Body of pancreas (tissue), 4 donors: ENCODE measurements around the gene LDLRAD2. TPM values are rescaled to one million over a fixed set of nuclear protein-coding genes. Genes with fewer than 3 reads are reported as not detected.

ENCODE experiments used
- ATAC-seq: fragments of 150-250 bp; one replicate; pipeline ENCODE4 v1.9.1; 2016
- DNase-seq, 4 donors: peaks; one replicate each; pipeline ENCODE4 v3.0.0-alpha.2; 2019
- H3K27ac ChIP-seq, 4 donors: fragments of 200-600 bp; sonication (generic); 1 replicate in 3 of 4; 2 replicates in 1 of 4; pipeline versions ENCODE4 v1.5.1 to v1.6.1; 2016 to 2019; ENCODE audit warnings: mild to moderate bottlenecking in 1 of 4, mixed read lengths in 1 of 4, moderate library complexity in 1 of 4
- H3K27me3 ChIP-seq, 2 donors: fragments of 200-600 bp; sonication (generic); one replicate each; pipeline ENCODE4 v1.6.0; 2016; ENCODE audit warnings: mild to moderate bottlenecking in 1 of 2
- H3K36me3 ChIP-seq, 2 donors: fragments of 200-600 bp; sonication (generic); replicated peaks in 1 of 2; 2 replicates each; pipeline ENCODE4 v1.5.1; 2016; ENCODE audit warnings: low read depth in 2 of 2; ENCODE audit not compliant: insufficient read depth in 1 of 2
- H3K4me1 ChIP-seq: fragments of 200-600 bp; sonication (generic); one replicate; pipeline ENCODE4 v1.6.0; 2016
- H3K4me3 ChIP-seq, 2 donors: fragments of 200-600 bp; sonication (generic); 1 replicate in 1 of 2; 2 replicates in 1 of 2; pipeline ENCODE4 v1.5.1; 2016 to 2019
- H3K9me3 ChIP-seq, 3 donors: fragments of 200-600 bp; sonication (generic); 1 replicate in 2 of 3; 2 replicates in 1 of 3; pipeline ENCODE4 v1.5.1; 2016
- POLR2A ChIP-seq, 3 donors: fragments of 450-650 bp; IDR thresholded peaks; one replicate each; pipeline ENCODE4 v1.6.1; 2016; ENCODE audit warnings: antibody characterized with exemption in 3 of 3, mild to moderate bottlenecking in 2 of 3
- WGBS, 2 donors: methylation state at CpG; one replicate each; pipeline ENCODE4 v1.1.5; 2017; 5-methylcytosine and 5-hydroxymethylcytosine counted together
- intact Hi-C: fragments of 100-400 bp; cut with DNase I; formaldehyde crosslinking; loops from one replicate; pipeline ENCODE4 v1.15.1; 2023
- total RNA-seq, 2 donors: library from RNA; depleted of rRNA; stranded (reverse); fragments of >200 nt; gene quantifications; one replicate each; pipeline ENCODE4 v1.1.0, GENCODE V29; 2016
- TF ChIP-seq, protein P1 (sequence below), 7 experiments: fragments of 450-650 bp in 4 of 7; fragments of 200-600 bp in 3 of 7; sonication (generic) in 3 of 7; IDR thresholded peaks; one replicate each; pipeline ENCODE4 v1.5.1; 2016 to 2019; ENCODE audit warnings: antibody characterized with exemption in 7 of 7

Gene LDLRAD2
- total RNA-seq, 2 donors from 2014 or later, result 2.3 TPM; not detected in 1

DNA sequence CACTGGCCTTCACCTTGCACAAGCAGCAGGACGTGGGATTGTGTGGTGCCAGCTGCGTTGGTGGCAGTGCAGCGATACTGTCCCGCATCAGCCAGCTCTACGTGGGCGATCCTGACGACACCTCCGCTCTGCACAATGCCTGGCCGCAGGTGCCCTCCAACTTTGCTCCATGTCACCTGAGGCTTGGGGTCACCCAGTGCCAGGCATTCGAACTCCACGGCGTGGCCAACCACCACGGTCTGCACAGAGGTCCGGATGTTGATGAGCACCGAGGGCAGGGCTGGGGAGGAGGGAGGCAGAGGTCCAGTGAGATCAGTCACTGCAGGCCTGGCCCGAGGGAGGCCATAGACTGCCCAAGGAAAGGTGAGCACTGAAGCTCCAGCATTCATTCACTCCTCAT, 22.6 kb downstream of the LDLRAD2 start:
- Histone ChIP-seq H3K36me3 (peaks cover 10 to 14% of the 10 kb centered on the region in 2 donors), H3K4me3 (no peak overlapping the region), H3K27ac (no peak overlapping the region), H3K27me3 (no peaks in the 10 kb centered on the region), H3K9me3 (no peaks in the 10 kb centered on the region), H3K4me1 (no peaks in the 10 kb centered on the region)
- ATAC-seq, result no peak
- 96% methylated on average over 15 to 16 of the region's 16 CpGs for WGBS, 2 donors
- TF ChIP-seq, protein P1, sequence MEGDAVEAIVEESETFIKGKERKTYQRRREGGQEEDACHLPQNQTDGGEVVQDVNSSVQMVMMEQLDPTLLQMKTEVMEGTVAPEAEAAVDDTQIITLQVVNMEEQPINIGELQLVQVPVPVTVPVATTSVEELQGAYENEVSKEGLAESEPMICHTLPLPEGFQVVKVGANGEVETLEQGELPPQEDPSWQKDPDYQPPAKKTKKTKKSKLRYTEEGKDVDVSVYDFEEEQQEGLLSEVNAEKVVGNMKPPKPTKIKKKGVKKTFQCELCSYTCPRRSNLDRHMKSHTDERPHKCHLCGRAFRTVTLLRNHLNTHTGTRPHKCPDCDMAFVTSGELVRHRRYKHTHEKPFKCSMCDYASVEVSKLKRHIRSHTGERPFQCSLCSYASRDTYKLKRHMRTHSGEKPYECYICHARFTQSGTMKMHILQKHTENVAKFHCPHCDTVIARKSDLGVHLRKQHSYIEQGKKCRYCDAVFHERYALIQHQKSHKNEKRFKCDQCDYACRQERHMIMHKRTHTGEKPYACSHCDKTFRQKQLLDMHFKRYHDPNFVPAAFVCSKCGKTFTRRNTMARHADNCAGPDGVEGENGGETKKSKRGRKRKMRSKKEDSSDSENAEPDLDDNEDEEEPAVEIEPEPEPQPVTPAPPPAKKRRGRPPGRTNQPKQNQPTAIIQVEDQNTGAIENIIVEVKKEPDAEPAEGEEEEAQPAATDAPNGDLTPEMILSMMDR (IDR thresholded peaks at IDR 0.05), result no peak
- TF ChIP-seq POLR2A (IDR thresholded peaks at IDR 0.05), result no peak
- no peak for DNase-seq
- intact Hi-C loops, result no loop called here

DNA sequence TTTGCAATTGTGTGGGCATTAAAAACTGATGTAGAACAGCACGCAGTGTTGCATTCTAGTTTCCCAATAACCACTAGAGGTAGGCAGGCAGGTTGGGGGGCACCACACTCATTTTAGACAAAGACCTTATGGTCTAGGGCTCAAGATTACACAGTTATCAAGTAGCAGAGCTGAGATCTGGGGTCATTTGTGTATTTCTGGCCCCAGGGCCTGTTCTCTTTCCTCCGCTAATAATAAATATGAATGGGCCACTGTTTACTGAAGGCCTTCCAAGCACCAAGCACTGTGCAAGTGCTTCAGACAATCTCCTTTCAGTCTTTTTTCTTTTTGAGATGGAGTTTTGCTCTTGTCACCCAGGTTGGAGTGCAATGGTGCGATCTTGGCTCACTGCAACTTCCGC, 23.9 kb downstream of the LDLRAD2 start:
- no peak overlapping the region for H3K27ac ChIP-seq
- DNase-seq, result no peak
- ATAC-seq, result no peak
- no peaks in the 10 kb centered on the region for H3K4me1 ChIP-seq
- TF ChIP-seq, protein P1 (IDR thresholded peaks at IDR 0.05), result no peak
- peaks cover 10 to 16% of the 10 kb centered on the region in 2 donors for H3K36me3 ChIP-seq
- 96 to 100% methylated on average over 4 of the region's 4 CpGs for WGBS, 2 donors
- intact Hi-C loops, result no loop called here
- H3K4me3 ChIP-seq, result no peak overlapping the region
- no peaks in the 10 kb centered on the region for H3K27me3 ChIP-seq
- no peaks in the 10 kb centered on the region for H3K9me3 ChIP-seq

DNA sequence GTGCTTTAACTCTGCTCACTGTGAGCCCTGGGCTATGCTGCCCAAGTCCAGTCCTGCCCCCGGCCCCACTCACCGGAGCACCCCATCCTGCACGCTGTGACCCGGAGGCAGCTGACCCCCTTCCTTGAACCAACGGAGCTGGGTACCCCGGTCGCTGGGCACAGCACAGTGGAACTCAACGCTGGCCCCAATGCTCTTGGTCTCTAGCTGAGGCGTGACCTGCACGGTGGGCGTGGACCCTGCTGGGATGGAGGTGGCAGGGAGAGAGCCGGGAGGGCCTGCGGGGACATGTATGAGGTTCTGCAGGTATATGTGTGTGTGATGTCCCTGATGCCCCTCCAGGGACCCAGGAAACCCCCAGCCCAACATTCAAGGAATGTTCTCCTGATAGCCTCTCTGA, 24.7 kb downstream of the LDLRAD2 start:
- intact Hi-C loops, result no loop called here
- no peak for ATAC-seq
- Histone ChIP-seq H3K27ac (no peak overlapping the region), H3K36me3 (peaks cover 10 to 19% of the 10 kb centered on the region in 2 donors), H3K4me1 (no peaks in the 10 kb centered on the region), H3K4me3 (no peak overlapping the region), H3K27me3 (no peaks in the 10 kb centered on the region), H3K9me3 (no peaks in the 10 kb centered on the region)
- TF ChIP-seq POLR2A (IDR thresholded peaks at IDR 0.05), result no peak
- TF ChIP-seq, protein P1 (IDR thresholded peaks at IDR 0.05), result no peak
- no peak for DNase-seq
- 93% methylated on average over 13 of the region's 13 CpGs; no CpG with 5 or more reads in 1 of the 2 donors for WGBS, 2 donors

DNA sequence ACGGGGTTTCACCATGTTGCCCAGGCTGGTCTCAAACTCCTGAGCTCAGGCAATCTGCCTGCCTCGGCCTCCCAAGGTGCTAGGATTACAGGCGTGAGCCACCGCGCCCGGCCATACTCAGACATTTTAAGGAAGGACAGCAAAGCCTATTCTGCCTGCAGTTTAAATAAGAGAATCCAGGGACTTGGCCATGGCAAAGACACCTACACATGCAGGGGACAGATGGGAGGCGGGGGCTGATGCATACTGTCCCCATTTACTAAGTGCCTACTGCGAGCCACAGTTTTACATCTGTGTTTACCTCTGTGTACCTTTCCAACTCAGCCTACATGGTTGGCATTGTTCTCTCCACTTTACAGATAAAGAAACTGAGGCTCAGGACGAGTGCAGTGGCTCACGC, 25.4 kb downstream of the LDLRAD2 start:
- no peaks in the 10 kb centered on the region for H3K4me1 ChIP-seq
- WGBS, 2 donors, result 95 to 96% methylated on average over 10 of the region's 10 CpGs
- ATAC-seq (no peak), DNase-seq (no peak)
- no peak overlapping the region for H3K4me3 ChIP-seq
- H3K27me3 ChIP-seq, result no peaks in the 10 kb centered on the region
- TF ChIP-seq, protein P1 (IDR thresholded peaks at IDR 0.05), result no peak
- TF ChIP-seq POLR2A (IDR thresholded peaks at IDR 0.05), result no peak
- H3K27ac ChIP-seq, result no peak overlapping the region
- intact Hi-C loops, result no loop called here
- no peaks in the 10 kb centered on the region for H3K9me3 ChIP-seq
- peaks cover 10 to 19% of the 10 kb centered on the region in 2 donors for H3K36me3 ChIP-seq

DNA sequence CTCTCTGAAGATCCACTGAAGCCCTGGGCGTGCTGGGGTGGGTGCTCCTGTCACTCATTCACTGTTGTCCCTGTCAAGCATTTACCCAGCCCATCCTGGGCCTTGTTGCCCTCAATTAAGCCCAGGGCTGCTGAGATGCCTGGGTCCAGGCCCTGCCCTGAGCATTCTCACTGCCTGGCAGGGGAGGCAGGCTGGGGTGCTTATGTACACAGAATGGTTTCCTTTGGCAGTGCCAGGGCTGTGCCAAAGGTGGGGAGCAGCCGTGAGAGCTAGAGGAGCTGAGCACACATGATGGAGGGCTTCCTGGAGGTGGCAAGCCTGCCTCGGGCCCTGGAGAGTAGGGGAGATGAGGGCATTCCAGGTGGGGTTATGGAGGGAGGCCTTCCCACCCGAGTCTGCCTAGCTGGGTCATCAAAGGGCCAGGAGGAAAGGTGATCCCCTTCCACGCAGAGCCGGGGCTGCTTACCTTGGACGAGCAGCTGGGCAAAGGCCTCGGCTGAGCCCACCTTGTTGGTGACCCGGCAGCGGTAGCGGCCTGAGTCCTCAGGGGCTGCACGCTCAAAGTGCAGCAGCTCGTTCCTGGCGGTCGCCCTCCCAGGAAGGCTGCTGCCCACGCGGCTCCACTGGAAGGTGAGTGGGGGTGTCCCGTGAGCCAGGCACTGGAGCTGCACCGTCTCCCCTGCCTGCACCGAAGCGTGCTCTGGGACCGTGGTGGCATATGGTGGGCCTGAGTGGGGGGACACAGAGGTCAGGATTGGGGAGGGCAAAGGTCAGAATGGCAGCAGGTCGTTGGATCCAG, 26.5 kb downstream of the LDLRAD2 start:
- peaks cover 10 to 19% of the 10 kb centered on the region in 2 donors for H3K36me3 ChIP-seq
- intact Hi-C loops, result no loop called here
- TF ChIP-seq POLR2A (IDR thresholded peaks at IDR 0.05), result no peak
- TF ChIP-seq, protein P1 (IDR thresholded peaks at IDR 0.05), result no peak

More for the DNA sequence above, 26.5 kb downstream of the LDLRAD2 start:
- Histone ChIP-seq H3K4me3 (no peak overlapping the region), H3K27me3 (no peaks in the 10 kb centered on the region), H3K4me1 (no peaks in the 10 kb centered on the region), H3K9me3 (no peaks in the 10 kb centered on the region), H3K27ac (no peak overlapping the region)
- 91 to 93% methylated on average over 13 to 23 of the region's 23 CpGs for WGBS, 2 donors
- DNase-seq (no peak), ATAC-seq (no peak)
